Calu3 (cell line): Measurements from ENCODE around the gene CACNA2D1. TPM values are rescaled to one million over a fixed set of nuclear protein-coding genes. Genes with fewer than 3 reads are reported as not detected.

Experiments used
- BruUV-seq: library from RNA; stranded (reverse); fragments of 400-500 nt; replicated peaks from 2 replicates; lab custom pipeline; 2021; lab: Mats Ljungman, UMichigan
- CTCF ChIA-PET: fragments of 300-600 bp; sonication (Branson Sonifier 250); formaldehyde crosslinking; loops from one replicate; lab custom pipeline; 2022; ENCODE audit warnings: antibody characterized with exemption; lab: Charles Lee
- DNase-seq: peaks from one replicate; pipeline ENCODE4 v3.0.0; 2022
- H3K27ac Mint-ChIP-seq: one replicate; pipeline ENCODE4 v1.8.0; 2022; ENCODE audit warnings: mixed read lengths; ENCODE audit not compliant: unreplicated experiment
- H3K27me3 Mint-ChIP-seq: one replicate; pipeline ENCODE4 v1.8.0; 2022; ENCODE audit warnings: mixed read lengths; ENCODE audit not compliant: unreplicated experiment
- H3K36me3 Mint-ChIP-seq: one replicate; pipeline ENCODE4 v1.8.0; 2022; ENCODE audit warnings: mild to moderate bottlenecking, moderate library complexity, mixed read lengths; ENCODE audit not compliant: insufficient read depth, unreplicated experiment
- H3K4me1 Mint-ChIP-seq: one replicate; pipeline ENCODE4 v1.8.0; 2022; ENCODE audit warnings: mild to moderate bottlenecking, low read depth, mixed read lengths; ENCODE audit not compliant: unreplicated experiment
- H3K4me3 Mint-ChIP-seq: one replicate; pipeline ENCODE4 v1.8.0; 2022; ENCODE audit warnings: mild to moderate bottlenecking, low read depth, moderate library complexity, mixed read lengths; ENCODE audit not compliant: unreplicated experiment
- H3K9me3 Mint-ChIP-seq: one replicate; pipeline ENCODE4 v1.8.0; 2022; ENCODE audit warnings: low read depth, mixed read lengths; ENCODE audit not compliant: unreplicated experiment
- intact Hi-C: fragments of 100-400 bp; cut with micrococcal nuclease; formaldehyde crosslinking; loops from one replicate; pipeline ENCODE4 v1.10.0; 2022; ENCODE audit not compliant: unreplicated experiment
- total RNA-seq: library from RNA; stranded (reverse); gene quantifications from 2 replicates; pipeline ENCODE4 v1.2.3, GENCODE V29; 2022
- TF ChIP-seq, protein P1 (sequence below): fragments of 200-600 bp; IDR thresholded peaks from one replicate; pipeline ENCODE4 v1.8.0; 2022; ENCODE audit warnings: antibody characterized with exemption; ENCODE audit not compliant: unreplicated experiment

CACNA2D1 gene
- total RNA-seq, 1 experiment from 2014 or later: 10.4 TPM

DNA sequence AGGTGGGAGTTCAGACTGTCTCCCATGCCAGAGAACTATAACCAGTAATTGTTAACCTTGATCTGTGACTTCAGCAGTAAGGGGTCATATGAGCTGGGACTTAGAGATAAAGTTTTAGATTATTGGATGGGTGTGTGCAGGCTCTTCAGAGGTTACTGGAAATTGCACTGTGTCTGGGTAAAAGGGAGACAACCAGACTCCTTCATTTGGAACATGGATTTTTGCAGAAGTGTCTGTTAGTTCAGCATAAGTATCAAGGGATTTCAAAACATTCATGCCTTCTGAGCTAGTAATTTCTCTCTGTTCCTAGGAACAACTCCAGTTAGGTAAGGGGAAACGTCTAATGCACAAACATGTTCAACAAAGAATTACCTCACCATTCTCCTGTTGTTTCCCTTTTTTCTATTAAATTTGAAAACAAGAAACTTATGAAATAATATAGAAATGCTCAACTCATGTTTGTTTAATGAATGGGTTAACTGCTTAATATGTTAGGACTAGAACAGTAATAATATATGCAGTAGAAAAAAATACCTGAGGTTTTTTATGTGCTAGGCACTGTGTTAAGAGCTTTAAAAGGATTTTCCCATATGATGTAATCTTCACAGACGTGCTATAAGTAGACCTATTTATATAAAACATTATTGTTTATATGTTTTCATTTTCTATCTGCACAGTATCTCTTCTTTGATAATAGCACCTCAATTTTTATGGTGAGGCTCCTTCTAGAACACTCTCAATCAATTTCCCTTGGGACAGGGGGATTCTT, 233.0 kb downstream of the CACNA2D1 start:
- intact Hi-C loops: no loop called here
- Mint-ChIP-seq H3K36me3 (no peaks in the 10 kb centered on the region), H3K4me1 (no peaks in the 10 kb centered on the region), H3K9me3 (peaks cover 2% of the 10 kb centered on the region), H3K4me3 (no peak overlapping the region), H3K27me3 (no peaks in the 10 kb centered on the region), H3K27ac (no peak overlapping the region)
- CTCF ChIA-PET: no interaction called here
- BruUV-seq: no TSS peak
- DNase-seq: no peak
- TF ChIP-seq, protein P1, sequence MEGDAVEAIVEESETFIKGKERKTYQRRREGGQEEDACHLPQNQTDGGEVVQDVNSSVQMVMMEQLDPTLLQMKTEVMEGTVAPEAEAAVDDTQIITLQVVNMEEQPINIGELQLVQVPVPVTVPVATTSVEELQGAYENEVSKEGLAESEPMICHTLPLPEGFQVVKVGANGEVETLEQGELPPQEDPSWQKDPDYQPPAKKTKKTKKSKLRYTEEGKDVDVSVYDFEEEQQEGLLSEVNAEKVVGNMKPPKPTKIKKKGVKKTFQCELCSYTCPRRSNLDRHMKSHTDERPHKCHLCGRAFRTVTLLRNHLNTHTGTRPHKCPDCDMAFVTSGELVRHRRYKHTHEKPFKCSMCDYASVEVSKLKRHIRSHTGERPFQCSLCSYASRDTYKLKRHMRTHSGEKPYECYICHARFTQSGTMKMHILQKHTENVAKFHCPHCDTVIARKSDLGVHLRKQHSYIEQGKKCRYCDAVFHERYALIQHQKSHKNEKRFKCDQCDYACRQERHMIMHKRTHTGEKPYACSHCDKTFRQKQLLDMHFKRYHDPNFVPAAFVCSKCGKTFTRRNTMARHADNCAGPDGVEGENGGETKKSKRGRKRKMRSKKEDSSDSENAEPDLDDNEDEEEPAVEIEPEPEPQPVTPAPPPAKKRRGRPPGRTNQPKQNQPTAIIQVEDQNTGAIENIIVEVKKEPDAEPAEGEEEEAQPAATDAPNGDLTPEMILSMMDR: no peak

DNA sequence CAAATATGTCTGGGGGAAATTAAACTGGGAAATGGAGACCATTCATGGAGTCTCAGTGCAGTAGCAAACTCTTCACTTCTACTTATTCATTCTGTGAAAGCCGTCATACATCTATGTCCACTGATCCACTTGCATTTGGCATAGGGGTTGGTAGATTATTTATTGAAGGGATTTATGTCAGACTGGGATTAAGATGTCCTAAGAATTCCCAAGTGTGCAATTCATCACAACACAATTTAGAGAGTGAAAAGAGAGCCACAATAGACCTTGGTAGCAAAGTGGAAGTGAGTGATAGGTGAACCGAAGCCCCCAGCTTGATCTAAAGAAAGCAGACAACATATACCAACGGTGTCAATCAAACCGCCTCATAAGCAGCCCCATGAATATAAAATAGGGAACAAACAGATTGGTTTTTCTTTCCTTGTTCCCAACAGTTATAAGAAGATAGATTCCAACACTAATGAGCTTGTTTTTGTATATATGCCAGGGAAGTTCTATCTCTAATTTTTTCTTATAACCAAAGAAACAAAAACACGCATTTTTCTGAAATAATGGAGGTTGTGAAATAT, 234.3 kb downstream of the CACNA2D1 start:
- H3K4me1 Mint-ChIP-seq: no peaks in the 10 kb centered on the region
- H3K27ac Mint-ChIP-seq: no peak overlapping the region
- H3K36me3 Mint-ChIP-seq: no peaks in the 10 kb centered on the region
- intact Hi-C loops: no loop called here
- BruUV-seq: no TSS peak
- no peaks in the 10 kb centered on the region for H3K27me3 Mint-ChIP-seq
- no peaks in the 10 kb centered on the region for H3K9me3 Mint-ChIP-seq
- H3K4me3 Mint-ChIP-seq: no peak overlapping the region
- no peak for DNase-seq
- TF ChIP-seq, protein P1: no peak
- CTCF ChIA-PET: no interaction called here

DNA sequence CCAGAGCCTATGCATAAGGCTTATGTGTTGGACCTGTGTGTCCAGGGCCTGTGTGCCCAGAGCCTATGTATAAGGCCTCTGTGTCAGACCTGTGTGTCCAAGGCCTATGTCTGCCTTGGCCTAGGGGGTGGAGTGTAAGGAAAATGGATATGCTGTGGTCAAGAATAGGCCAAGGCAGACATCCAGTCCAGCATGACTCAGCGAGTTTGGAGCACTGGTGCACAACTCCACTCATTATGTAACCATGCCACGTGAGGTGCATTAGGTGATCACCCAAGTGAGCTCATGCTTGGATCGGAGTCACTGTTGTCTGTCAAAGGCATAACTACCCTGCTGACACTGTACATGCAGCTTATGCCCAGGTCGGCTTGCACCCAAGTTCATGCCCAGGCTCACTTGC, 238.9 kb downstream of the CACNA2D1 start:
- CTCF ChIA-PET: no interaction called here
- no peaks in the 10 kb centered on the region for H3K27me3 Mint-ChIP-seq
- TF ChIP-seq, protein P1: no peak
- H3K36me3 Mint-ChIP-seq: no peaks in the 10 kb centered on the region
- no peak for DNase-seq
- H3K4me3 Mint-ChIP-seq: no peak overlapping the region
- H3K9me3 Mint-ChIP-seq: no peaks in the 10 kb centered on the region
- intact Hi-C loops: no loop called here
- BruUV-seq: no TSS peak
- H3K27ac Mint-ChIP-seq: no peak overlapping the region
- H3K4me1 Mint-ChIP-seq: no peaks in the 10 kb centered on the region

DNA sequence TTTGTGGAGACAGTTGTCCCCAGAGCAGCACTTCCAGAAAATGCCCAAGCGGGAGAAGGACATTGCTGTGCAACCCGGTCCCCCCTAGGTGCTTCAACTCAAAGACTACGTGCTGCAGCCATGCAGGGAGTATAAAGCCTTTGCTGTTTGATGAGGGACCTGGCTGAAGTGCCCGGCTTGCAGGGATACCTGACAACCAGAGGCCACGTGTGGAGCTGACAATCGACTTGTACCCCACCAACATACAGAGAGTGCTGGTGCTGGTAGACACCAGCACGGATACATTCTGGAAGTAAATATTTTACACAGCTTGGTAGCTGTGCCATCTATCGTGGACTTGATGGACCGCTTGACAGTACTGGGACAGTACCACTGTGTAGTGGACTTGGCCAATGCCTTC, 240.6 kb downstream of the CACNA2D1 start:
- no peaks in the 10 kb centered on the region for H3K4me1 Mint-ChIP-seq
- H3K4me3 Mint-ChIP-seq: no peak overlapping the region
- no peaks in the 10 kb centered on the region for H3K27me3 Mint-ChIP-seq
- BruUV-seq: no TSS peak
- no peak for DNase-seq
- no peaks in the 10 kb centered on the region for H3K9me3 Mint-ChIP-seq
- CTCF ChIA-PET: no interaction called here
- H3K27ac Mint-ChIP-seq: no peak overlapping the region
- intact Hi-C loops: no loop called here
- TF ChIP-seq, protein P1: no peak
- no peaks in the 10 kb centered on the region for H3K36me3 Mint-ChIP-seq
